ENCODE measurements around the gene APBA2.

DNA sequence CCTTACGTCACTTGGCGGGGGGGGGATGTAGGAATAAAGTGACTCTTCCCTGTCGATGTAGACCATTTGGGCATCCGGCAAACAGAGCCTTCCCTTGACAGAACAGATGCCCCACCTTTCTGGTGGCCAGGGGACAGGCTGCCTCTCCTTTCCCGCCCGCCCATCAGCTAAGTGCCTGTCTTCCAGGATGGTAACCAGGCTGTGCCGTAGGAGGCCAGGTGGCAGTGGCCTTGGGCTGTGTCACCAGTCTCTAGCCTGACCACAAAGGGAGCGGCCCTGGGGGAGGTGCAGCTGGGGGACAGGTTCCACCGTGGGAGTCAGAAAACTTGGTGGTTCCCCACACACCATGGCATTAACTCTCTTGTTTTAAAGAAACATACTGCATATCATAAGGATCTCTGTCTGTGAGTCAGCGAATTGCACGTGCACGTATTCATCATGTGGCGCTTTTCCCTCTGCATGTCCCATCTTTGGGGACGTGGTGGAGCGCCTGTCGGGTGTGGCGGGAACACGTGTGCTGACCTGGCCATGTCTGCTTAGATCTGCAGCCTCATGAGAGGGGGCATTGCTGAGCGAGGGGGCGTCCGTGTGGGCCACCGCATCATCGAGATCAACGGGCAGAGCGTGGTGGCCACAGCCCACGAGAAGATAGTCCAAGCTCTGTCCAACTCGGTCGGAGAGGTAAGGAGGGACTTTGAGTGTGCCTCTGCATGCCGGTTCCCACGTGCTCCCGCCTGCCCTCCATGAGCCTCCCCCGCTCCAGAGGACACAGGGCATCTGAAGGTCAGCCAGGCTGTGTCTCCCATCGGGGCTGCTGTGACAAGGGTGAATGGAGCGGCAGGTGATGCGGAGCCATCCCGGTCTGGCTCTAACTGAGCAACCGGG is 227.8 kb downstream of the APBA2 start:
- TF ChIP-seq POLR2AphosphoS5 (IDR thresholded peaks at IDR 0.05) (no peak), POLR2A (IDR thresholded peaks at IDR 0.05) (no peak)
- TF ChIP-seq, protein P1, sequence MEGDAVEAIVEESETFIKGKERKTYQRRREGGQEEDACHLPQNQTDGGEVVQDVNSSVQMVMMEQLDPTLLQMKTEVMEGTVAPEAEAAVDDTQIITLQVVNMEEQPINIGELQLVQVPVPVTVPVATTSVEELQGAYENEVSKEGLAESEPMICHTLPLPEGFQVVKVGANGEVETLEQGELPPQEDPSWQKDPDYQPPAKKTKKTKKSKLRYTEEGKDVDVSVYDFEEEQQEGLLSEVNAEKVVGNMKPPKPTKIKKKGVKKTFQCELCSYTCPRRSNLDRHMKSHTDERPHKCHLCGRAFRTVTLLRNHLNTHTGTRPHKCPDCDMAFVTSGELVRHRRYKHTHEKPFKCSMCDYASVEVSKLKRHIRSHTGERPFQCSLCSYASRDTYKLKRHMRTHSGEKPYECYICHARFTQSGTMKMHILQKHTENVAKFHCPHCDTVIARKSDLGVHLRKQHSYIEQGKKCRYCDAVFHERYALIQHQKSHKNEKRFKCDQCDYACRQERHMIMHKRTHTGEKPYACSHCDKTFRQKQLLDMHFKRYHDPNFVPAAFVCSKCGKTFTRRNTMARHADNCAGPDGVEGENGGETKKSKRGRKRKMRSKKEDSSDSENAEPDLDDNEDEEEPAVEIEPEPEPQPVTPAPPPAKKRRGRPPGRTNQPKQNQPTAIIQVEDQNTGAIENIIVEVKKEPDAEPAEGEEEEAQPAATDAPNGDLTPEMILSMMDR (IDR thresholded peaks at IDR 0.05): no peak
